DOHH2 (cell line): Measurements from ENCODE around the gene XKR7.

ENCODE experiments used
- CTCF ChIP-seq: fragments of 200-600 bp; sonication (generic); IDR thresholded peaks from one replicate; pipeline ENCODE4 v1.5.1; 2014; ENCODE audit warnings: antibody characterized with exemption, mild to moderate bottlenecking, low read depth, low read length; ENCODE audit not compliant: poor library complexity, severe bottlenecking
- EZH2phosphoT487 ChIP-seq: fragments of 200-600 bp; sonication (generic); IDR thresholded peaks from 2 replicates; pipeline ENCODE4 v1.6.1; 2017; ENCODE audit warnings: borderline replicate concordance, mild to moderate bottlenecking, antibody characterized with exemption, low read length, moderate library complexity, mixed read lengths

GRCh38 chr20:31945785-31946184, 22.2 kb upstream of the XKR7 start:
- no peak for TF ChIP-seq CTCF
- no peak for TF ChIP-seq EZH2phosphoT487
